PC-3 (cell line): Measurements from ENCODE around the gene FUT3. TPM values are rescaled to one million over a fixed set of nuclear protein-coding genes. Genes with fewer than 3 reads are reported as not detected.
"Not testable (repeated sequence)": the region's sequence is repeated elsewhere in the genome, so short reads cannot be mapped to it uniquely, and the experiment has no call there.

Experiments used
- ATAC-seq: fragments of 200-7000 bp; cut with Tn5 transposase; 2 replicates; pipeline ENCODE4 v1.9.1; 2020; ENCODE audit warnings: mild to moderate bottlenecking, moderate library complexity
- BruUV-seq: library from RNA; stranded (reverse); fragments of 400-500 nt; replicated peaks from 2 replicates; lab custom pipeline; 2021; lab: Mats Ljungman, UMichigan
- CTCF ChIA-PET: fragments of 300-600 bp; sonication (Branson Sonifier 250); formaldehyde crosslinking; loops from one replicate; lab custom pipeline; 2022; ENCODE audit warnings: antibody characterized with exemption; lab: Charles Lee
- POLR2A ChIA-PET: fragments of 300-600 bp; sonication (Branson Sonifier 250); formaldehyde crosslinking; loops from one replicate; lab custom pipeline; 2022; ENCODE audit warnings: antibody characterized with exemption; ENCODE audit not compliant: unreplicated experiment; lab: Charles Lee
- DNase-seq: peaks from one replicate; pipeline ENCODE4 v3.0.0-alpha.2; 2015
- H2AFZ ChIP-seq: fragments of 300-600 bp; sonication (generic); 2 replicates; pipeline ENCODE4 v1.6.0; 2016; ENCODE audit warnings: antibody characterized with exemption, low read length
- H3F3A ChIP-seq: fragments of 300-600 bp; sonication (generic); one replicate; pipeline ENCODE4 v1.6.0; 2017; ENCODE audit warnings: antibody characterized with exemption, low read length, control low read depth, mild to moderate bottlenecking; ENCODE audit not compliant: unreplicated experiment
- H3K27ac ChIP-seq: fragments of 300-600 bp; sonication (generic); 2 replicates; pipeline ENCODE4 v1.5.1; 2016; ENCODE audit warnings: mild to moderate bottlenecking, low read length
- H3K27me3 ChIP-seq: fragments of 300-600 bp; sonication (generic); 2 replicates; pipeline ENCODE4 v1.6.1; 2016; ENCODE audit warnings: low read length, mixed read lengths
- H3K36me3 ChIP-seq: fragments of 300-600 bp; sonication (generic); 2 replicates; pipeline ENCODE4 v1.6.1; 2016; ENCODE audit warnings: low read depth, mixed run types, low read length, mixed read lengths
- H3K4me1 ChIP-seq: fragments of 300-600 bp; sonication (generic); 2 replicates; pipeline ENCODE4 v1.5.1; 2016; ENCODE audit warnings: low read length; ENCODE audit not compliant: insufficient read depth
- H3K4me2 ChIP-seq: fragments of 300-600 bp; sonication (generic); 2 replicates; pipeline ENCODE4 v1.6.0; 2016; ENCODE audit warnings: low read length
- H3K4me3 ChIP-seq: fragments of 300-600 bp; sonication (generic); 2 replicates; pipeline ENCODE4 v1.5.1; 2016; ENCODE audit warnings: mild to moderate bottlenecking, low read length, mixed read lengths
- H3K79me2 ChIP-seq: fragments of 300-600 bp; sonication (generic); 2 replicates; pipeline ENCODE4 v1.6.1; 2017; ENCODE audit warnings: low read length, mixed read lengths
- H3K9ac ChIP-seq: fragments of 300-600 bp; sonication (generic); 2 replicates; pipeline ENCODE4 v1.6.0; 2016; ENCODE audit warnings: mild to moderate bottlenecking, low read length
- H3K9me2 ChIP-seq: fragments of 300-600 bp; sonication (generic); replicated peaks from 2 replicates; pipeline ENCODE4 v1.6.1; 2016; ENCODE audit warnings: mixed run types, low read length, mixed read lengths
- H3K9me3 ChIP-seq: fragments of 300-600 bp; sonication (generic); 2 replicates; pipeline ENCODE4 v1.6.1; 2016; ENCODE audit warnings: low read length, mixed read lengths
- H4K20me1 ChIP-seq: fragments of 300-600 bp; sonication (generic); 2 replicates; pipeline ENCODE4 v1.6.1; 2016; ENCODE audit warnings: low read length, mixed read lengths
- EZH2 ChIP-seq: fragments of 300-600 bp; sonication (generic); IDR thresholded peaks from one replicate; pipeline ENCODE4 v1.6.1; 2017; ENCODE audit warnings: antibody characterized with exemption, mild to moderate bottlenecking, low read length; ENCODE audit not compliant: unreplicated experiment
- EZH2phosphoT487 ChIP-seq: fragments of 300-600 bp; sonication (generic); IDR thresholded peaks from 2 replicates; pipeline ENCODE4 v1.6.1; 2018; ENCODE audit warnings: mild to moderate bottlenecking, antibody characterized with exemption, low read length, borderline replicate concordance
- intact Hi-C: fragments of 100-400 bp; cut with micrococcal nuclease; formaldehyde crosslinking; loops from 2 replicates; pipeline ENCODE4 v1.9.0; 2023
- total RNA-seq: library from RNA; depleted of rRNA; stranded (reverse); fragments of >200 nt; gene quantifications from 2 replicates; pipeline ENCODE4 v1.2.3, GENCODE V29; 2014
- TF ChIP-seq, protein P1 (sequence below): fragments of 300-600 bp; sonication (generic); conservative IDR thresholded peaks from 2 replicates; pipeline ENCODE4 v1.5.1; 2017; ENCODE audit warnings: antibody characterized with exemption, low read depth, mild to moderate bottlenecking, low read length

Gene FUT3
- total RNA-seq, 1 experiment from 2014 or later = 7.7 TPM

DNA sequence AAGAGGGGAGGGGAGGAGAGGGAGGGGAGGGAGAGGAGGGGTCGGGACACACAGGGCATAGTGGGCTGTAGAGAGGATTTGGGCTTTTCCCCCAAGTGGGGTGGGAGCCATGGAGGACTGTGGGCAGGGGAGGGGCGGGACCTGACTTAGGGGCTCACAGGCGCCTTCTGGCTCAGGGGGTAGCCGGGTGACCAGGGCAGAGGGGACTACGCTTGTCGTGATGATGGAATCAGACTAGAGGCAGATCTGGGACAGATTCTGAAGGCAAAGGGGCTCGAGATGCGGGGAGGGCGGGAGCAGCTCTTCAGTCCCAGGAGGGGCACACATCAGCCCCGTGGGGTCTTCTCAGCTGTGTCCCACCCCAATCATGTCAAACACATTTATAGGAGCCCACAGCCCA is 38.9 kb upstream of the FUT3 start:
- no TSS peak for BruUV-seq
- DNase-seq (no peak), ATAC-seq (no peak)
- Histone ChIP-seq H3K4me3 (no peak overlapping the region), H2AFZ (no peak overlapping the region), H3K9ac (no peak overlapping the region), H3K27ac (no peak overlapping the region), H3K4me1 (no peaks in the 10 kb centered on the region), H3K36me3 (peaks cover 3% of the 10 kb centered on the region; the same call in 1 of the 2 replicates), H3K9me3 (no peaks in the 10 kb centered on the region), H3K79me2 (no peaks in the 10 kb centered on the region), H3K9me2 (no peaks in the 10 kb centered on the region), H4K20me1 (no peaks in the 10 kb centered on the region), H3K4me2 (no peak overlapping the region), H3F3A (no peaks in the 10 kb centered on the region), H3K27me3 (0 out of 2 replicates have a peak, but pooled peaks cover 4% of the 10 kb centered on the region)
- POLR2A ChIA-PET = no interaction called here
- CTCF ChIA-PET = interaction anchor here (0.6 to 2.9 kb wide), 2 partner anchors 81 to 86 kb away, joined by 7 to 23 read pairs; partner anchors contain the start of gene NRTN
- intact Hi-C loops = loop anchor here (5.0 kb wide), 1 partner anchor 68 kb away; no protein-coding TSS in a partner anchor
- TF ChIP-seq EZH2phosphoT487 (no peak), EZH2 (no peak)
- TF ChIP-seq, protein P1, sequence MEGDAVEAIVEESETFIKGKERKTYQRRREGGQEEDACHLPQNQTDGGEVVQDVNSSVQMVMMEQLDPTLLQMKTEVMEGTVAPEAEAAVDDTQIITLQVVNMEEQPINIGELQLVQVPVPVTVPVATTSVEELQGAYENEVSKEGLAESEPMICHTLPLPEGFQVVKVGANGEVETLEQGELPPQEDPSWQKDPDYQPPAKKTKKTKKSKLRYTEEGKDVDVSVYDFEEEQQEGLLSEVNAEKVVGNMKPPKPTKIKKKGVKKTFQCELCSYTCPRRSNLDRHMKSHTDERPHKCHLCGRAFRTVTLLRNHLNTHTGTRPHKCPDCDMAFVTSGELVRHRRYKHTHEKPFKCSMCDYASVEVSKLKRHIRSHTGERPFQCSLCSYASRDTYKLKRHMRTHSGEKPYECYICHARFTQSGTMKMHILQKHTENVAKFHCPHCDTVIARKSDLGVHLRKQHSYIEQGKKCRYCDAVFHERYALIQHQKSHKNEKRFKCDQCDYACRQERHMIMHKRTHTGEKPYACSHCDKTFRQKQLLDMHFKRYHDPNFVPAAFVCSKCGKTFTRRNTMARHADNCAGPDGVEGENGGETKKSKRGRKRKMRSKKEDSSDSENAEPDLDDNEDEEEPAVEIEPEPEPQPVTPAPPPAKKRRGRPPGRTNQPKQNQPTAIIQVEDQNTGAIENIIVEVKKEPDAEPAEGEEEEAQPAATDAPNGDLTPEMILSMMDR = no peak

DNA sequence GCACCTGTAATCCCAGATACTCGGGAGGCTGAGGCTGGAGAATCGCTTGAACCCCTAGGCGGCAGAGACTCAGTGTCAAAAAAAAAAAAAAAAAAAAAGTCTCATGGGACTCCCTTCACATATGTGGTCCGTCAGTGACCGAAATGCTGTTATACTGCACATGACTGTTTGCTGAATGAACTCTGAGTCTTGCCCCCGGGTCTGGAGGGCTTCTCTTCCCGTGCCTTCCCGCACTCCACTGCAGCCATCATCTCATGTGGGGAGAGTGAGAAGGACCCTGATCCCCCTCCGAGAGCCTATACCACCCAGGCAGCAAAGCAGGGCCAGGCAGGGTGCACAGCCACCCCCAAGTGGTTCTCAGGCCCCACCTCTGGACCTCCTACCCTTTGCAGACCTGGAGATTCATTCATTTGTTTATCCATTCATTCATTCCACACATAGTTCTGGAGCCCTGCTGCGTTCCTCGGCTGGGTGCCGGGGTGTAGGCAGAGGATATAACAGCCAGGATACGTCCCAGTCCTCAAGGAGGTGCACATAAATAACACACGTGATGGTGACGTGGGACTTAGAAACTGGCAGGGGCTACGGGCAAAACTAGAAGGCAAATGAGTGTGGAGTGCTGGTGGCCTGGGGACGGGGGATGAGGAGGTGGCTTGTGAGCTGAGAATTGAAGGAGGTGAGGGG is 38.2 kb upstream of the FUT3 start:
- Histone ChIP-seq H3K4me3 (no peak overlapping the region), H3K27me3 (0 out of 2 replicates have a peak, but pooled peaks cover 4% of the 10 kb centered on the region), H3K79me2 (no peaks in the 10 kb centered on the region), H3K36me3 (no peaks in the 10 kb centered on the region), H3F3A (no peaks in the 10 kb centered on the region), H3K4me1 (no peaks in the 10 kb centered on the region), H3K4me2 (no peak overlapping the region), H3K9ac (no peak overlapping the region), H3K9me2 (no peaks in the 10 kb centered on the region), H3K27ac (no peak overlapping the region), H3K9me3 (no peaks in the 10 kb centered on the region), H4K20me1 (no peaks in the 10 kb centered on the region), H2AFZ (no peak overlapping the region)
- TF ChIP-seq, protein P1 = no peak
- no peak for TF ChIP-seq EZH2phosphoT487
- no peak for TF ChIP-seq EZH2
- DNase-seq = no peak
- no peak for ATAC-seq
- POLR2A ChIA-PET = no interaction called here
- BruUV-seq = no TSS peak
- CTCF ChIA-PET = interaction anchor here (2.9 kb wide), 1 partner anchor 85 kb away, joined by 23 read pairs; the partner anchor contains the start of gene NRTN
- intact Hi-C loops = no loop called here

DNA sequence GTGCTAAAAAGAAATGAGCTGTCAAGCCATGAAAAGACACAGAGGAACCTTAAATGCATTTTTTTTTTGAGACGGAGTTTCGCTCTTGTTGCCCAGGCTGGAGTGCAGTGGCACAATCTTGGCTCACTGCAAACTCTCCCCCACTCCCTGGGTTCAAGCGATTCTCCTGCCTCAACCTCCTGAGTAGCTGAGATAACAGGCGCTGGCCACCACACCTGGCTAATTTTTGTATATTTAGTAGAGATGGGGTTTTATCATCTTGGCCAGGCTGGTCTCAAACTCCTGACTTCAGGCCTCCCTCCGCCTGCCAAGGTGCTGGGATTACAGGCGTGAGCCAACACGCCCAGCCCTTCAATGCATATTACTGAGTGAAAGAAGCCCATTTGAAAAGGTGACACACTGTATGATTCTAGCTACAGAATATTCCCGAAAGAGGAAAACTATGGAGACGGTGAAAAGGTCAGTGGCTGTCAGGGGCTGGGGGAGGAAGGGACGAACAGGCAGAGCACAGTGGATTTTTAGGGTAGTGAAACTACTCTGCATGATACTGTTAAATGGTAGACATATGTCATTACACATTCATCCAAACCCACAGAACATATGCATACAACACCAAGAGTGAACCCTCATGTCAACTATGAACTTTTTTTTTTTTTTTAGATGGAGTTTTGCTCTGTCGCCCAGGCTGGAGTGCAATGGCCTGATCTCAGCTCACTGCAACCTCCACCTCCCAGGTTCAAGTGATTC is 33.0 kb upstream of the FUT3 start:
- peaks cover 17% of the 10 kb centered on the region for H3K27me3 ChIP-seq
- H3K36me3 ChIP-seq, DNase-seq, CTCF ChIA-PET, H3F3A ChIP-seq, H4K20me1 ChIP-seq, H2AFZ ChIP-seq, H3K4me3 ChIP-seq, H3K4me2 ChIP-seq, POLR2A ChIA-PET, intact Hi-C loops, H3K9me3 ChIP-seq, BruUV-seq, H3K9ac ChIP-seq, ATAC-seq, H3K27ac ChIP-seq, H3K9me2 ChIP-seq, H3K4me1 ChIP-seq, H3K79me2 ChIP-seq: not testable (repeated sequence)

DNA sequence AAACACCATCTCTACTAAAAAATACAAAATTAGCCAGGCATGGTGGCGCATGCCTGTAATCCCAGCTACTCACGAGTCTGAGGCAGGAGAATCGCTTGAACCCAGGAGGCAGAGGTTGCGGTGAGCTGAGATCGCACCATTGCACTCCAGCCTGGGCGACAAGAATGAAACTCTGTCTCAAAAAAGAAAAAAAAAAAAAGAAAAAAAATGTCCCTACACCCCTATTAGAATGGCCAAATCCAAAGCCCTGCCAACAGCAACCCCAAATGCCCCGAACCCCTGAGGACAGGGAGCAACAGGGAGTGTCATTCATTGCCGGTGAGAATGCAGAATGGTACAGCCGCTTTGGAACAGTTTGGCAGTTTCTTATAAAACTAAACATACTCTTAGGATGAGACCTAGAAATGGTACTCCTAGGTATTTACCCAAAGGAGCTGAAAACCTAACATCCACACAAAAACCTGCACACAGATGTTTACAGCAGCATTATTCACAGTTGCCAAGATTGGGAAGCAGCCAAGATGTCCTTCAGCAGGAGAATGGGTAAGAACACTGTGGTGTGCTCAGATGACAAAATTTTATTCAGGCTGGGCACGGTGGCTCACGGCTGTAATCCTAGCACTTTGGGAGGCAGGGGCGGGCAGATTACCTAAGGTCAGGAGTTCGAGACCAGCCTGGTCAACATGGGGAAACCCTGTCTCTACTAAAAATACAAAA is 32.1 kb upstream of the FUT3 start:
- H4K20me1 ChIP-seq, H3K36me3 ChIP-seq, H3K4me3 ChIP-seq, intact Hi-C loops, H3K9me3 ChIP-seq, H3K4me2 ChIP-seq, CTCF ChIA-PET, POLR2A ChIA-PET, ATAC-seq, H3K27ac ChIP-seq, H3F3A ChIP-seq, H2AFZ ChIP-seq, H3K9ac ChIP-seq, BruUV-seq, H3K9me2 ChIP-seq, H3K79me2 ChIP-seq, H3K4me1 ChIP-seq: not testable (repeated sequence)
- H3K27me3 ChIP-seq = peaks cover 19% of the 10 kb centered on the region
- peak; percentile 41 for DNase-seq
